Neural cell (in vitro differentiated cells): ENCODE measurements around the gene LRRC34.

Experiments
- EP300 ChIP-seq: fragments of 450-650 bp; conservative IDR thresholded peaks from 2 replicates; pipeline ENCODE4 v1.6.1; 2014; ENCODE audit warnings: antibody characterized with exemption, mild to moderate bottlenecking, moderate library complexity; ENCODE audit not compliant: poor library complexity, severe bottlenecking
- POLR2AphosphoS5 ChIP-seq: IDR thresholded peaks from 2 replicates; pipeline ENCODE4 v1.6.1; 2012
- TF ChIP-seq, protein P1 (sequence below): fragments of 450-650 bp; IDR thresholded peaks from 2 replicates; pipeline ENCODE4 v1.5.1; 2014; ENCODE audit warnings: antibody characterized with exemption, mild to moderate bottlenecking, moderate library complexity; ENCODE audit not compliant: poor library complexity, severe bottlenecking

GRCh38 chr3:169758359-169758994, 54.2 kb downstream of the LRRC34 start:
- no peak for TF ChIP-seq EP300
- TF ChIP-seq, protein P1, sequence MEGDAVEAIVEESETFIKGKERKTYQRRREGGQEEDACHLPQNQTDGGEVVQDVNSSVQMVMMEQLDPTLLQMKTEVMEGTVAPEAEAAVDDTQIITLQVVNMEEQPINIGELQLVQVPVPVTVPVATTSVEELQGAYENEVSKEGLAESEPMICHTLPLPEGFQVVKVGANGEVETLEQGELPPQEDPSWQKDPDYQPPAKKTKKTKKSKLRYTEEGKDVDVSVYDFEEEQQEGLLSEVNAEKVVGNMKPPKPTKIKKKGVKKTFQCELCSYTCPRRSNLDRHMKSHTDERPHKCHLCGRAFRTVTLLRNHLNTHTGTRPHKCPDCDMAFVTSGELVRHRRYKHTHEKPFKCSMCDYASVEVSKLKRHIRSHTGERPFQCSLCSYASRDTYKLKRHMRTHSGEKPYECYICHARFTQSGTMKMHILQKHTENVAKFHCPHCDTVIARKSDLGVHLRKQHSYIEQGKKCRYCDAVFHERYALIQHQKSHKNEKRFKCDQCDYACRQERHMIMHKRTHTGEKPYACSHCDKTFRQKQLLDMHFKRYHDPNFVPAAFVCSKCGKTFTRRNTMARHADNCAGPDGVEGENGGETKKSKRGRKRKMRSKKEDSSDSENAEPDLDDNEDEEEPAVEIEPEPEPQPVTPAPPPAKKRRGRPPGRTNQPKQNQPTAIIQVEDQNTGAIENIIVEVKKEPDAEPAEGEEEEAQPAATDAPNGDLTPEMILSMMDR = no peak
- no peak for TF ChIP-seq POLR2AphosphoS5
